ENCODE measurements around the gene MYL12B.
A peak's percentile ranks its signal among the peaks of the same experiment; 100 is the strongest.

MYL12B gene

DNA sequence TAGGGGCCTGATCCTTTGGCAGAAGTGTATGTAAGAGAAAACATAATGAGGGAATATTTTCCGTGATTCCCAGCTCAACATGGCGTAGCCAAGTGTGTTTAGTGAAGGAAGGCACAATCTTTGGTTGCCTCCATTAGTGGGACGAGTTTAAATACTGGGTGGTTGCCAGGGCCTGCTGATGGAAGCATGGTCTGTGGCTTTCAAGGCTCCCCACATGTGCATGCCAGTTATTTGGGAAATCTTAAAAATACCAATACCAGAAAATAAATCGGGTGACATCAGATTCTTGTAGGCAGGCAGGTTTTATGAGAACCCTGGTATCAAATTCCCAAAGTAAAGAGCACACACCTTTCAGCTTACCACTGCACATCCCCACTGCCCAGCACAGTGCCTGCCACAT, 7.2 kb upstream of the MYL12B start:
- no peak for DNase-seq (ENCODE audit: insufficient read length, low spot score)
- TF ChIP-seq, protein P1, sequence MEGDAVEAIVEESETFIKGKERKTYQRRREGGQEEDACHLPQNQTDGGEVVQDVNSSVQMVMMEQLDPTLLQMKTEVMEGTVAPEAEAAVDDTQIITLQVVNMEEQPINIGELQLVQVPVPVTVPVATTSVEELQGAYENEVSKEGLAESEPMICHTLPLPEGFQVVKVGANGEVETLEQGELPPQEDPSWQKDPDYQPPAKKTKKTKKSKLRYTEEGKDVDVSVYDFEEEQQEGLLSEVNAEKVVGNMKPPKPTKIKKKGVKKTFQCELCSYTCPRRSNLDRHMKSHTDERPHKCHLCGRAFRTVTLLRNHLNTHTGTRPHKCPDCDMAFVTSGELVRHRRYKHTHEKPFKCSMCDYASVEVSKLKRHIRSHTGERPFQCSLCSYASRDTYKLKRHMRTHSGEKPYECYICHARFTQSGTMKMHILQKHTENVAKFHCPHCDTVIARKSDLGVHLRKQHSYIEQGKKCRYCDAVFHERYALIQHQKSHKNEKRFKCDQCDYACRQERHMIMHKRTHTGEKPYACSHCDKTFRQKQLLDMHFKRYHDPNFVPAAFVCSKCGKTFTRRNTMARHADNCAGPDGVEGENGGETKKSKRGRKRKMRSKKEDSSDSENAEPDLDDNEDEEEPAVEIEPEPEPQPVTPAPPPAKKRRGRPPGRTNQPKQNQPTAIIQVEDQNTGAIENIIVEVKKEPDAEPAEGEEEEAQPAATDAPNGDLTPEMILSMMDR (IDR thresholded peaks at IDR 0.05; ENCODE audit: insufficient read depth, missing control alignments) = no peak
- FAIRE-seq = no peak

DNA sequence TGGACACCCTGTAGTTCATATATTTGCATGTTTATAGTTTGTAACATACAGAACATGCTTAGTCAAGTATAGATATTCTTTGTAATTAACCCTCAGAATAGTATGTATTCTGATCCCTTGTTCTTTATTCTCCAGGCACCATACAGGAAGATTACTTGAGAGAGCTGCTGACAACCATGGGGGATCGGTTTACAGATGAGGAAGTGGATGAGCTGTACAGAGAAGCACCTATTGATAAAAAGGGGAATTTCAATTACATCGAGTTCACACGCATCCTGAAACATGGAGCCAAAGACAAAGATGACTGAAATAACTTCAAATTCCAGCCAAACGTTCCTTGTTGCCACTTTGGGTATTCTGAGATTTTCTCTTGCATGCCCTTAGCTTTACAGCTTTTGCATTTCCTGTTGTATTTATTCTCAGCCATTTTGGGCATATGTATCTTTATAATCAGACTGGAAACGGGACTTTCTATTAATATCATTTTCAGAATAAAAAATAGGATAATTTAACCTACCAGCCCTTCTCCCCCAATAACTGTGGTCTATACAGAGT, 6.2 kb upstream of the MYL12B start:
- FAIRE-seq = no peak
- TF ChIP-seq, protein P1 (IDR thresholded peaks at IDR 0.05; ENCODE audit: insufficient read depth, missing control alignments) = no peak

DNA sequence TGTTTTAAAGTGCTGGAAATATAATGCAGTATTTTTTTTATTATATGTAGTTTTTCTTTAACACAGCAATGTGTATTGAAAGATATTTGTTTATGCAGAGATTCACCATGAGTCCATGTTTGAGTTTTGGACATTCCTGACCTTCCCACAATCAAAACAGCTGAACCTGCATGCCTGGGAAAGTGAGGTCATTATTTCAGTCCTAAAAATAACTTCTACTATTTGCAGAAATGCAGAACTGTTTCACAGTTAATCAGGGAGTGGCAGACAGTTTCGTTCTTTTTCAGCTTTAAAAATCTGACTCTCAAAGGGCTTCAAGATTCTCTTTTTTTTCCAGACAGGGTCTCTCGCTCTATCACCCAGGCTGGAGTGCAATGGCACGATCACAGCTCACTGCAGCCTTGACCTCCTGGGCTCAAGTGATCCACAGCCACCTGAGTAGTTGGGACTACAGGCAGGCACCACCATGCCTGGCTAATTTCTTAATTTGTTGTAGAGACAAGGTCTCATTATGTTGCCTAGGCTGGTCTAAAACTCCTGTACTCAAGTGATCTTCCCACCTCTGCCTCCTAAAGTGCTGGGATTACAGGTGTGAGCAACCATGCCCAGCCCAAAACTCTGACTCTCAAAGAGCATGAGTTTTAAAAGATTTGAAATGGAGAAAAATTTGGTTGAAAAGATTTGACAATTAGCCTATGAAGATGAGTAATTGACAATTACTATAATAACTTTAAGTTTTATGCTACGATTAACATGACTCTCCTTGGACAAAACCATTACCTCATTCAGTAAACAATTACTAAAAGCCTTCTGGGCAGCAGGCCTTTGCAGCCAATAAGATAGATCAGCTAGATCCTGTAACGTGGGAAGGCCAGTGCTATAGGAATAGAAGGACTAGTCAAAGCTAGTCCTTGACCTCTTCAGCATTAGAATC, 5.0 kb upstream of the MYL12B start:
- no peak for DNase-seq (ENCODE audit: insufficient read length, low spot score)
- TF ChIP-seq, protein P1 (IDR thresholded peaks at IDR 0.05; ENCODE audit: insufficient read depth, missing control alignments) = no peak
- no peak for FAIRE-seq

More for the DNA sequence above, 6.2 kb upstream of the MYL12B start:
- DNase-seq (ENCODE audit: insufficient read length, low spot score) = no peak

DNA sequence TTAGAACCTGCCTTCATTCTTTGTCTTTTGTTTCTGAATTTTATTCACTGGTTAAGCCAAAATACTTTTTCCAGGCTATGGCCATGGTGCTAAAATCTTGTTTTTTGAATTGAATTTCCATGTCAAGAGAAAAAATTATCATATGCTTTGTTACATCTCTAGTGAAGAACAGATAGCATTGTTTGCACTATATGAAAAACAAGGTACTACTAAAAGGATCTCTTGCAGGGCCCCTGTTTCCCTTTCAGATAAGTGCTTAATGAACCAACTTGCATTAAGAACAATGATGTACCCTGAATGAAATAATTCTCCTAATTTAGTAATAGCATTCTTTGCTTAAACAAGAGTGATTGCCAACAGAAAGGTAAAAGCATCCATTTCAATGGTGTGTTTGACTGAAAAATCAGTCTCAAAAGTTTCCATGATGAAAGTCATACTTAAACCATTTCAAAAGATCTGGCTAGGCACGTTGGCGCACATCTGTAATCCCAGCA, 4.3 kb upstream of the MYL12B start:
- TF ChIP-seq, protein P1 (IDR thresholded peaks at IDR 0.05; ENCODE audit: insufficient read depth, missing control alignments) = no peak
- FAIRE-seq (no peak), DNase-seq (ENCODE audit: insufficient read length, low spot score) (no peak)

DNA sequence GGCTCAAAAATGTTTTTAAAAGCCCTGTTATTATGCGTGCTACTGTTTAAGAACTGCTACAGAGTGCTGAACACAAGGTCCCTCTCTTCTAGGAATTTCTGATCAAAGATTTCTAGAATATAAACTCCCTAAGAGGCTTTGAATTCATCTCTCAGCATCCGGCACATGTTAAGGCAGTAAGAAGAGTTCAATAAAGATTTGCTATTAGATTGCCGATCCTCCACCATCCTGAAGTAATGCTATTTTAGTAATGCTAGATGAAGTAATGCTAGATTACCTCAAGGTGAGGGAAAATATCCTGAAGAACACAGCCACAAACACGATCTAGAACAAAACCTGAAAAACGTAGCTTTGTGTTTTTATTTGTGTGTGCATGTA, 949 bp upstream of the MYL12B start:
- FAIRE-seq (no peak), DNase-seq (ENCODE audit: insufficient read length, low spot score) (no peak)
- TF ChIP-seq, protein P1 (IDR thresholded peaks at IDR 0.05; ENCODE audit: insufficient read depth, missing control alignments) = no peak

DNA sequence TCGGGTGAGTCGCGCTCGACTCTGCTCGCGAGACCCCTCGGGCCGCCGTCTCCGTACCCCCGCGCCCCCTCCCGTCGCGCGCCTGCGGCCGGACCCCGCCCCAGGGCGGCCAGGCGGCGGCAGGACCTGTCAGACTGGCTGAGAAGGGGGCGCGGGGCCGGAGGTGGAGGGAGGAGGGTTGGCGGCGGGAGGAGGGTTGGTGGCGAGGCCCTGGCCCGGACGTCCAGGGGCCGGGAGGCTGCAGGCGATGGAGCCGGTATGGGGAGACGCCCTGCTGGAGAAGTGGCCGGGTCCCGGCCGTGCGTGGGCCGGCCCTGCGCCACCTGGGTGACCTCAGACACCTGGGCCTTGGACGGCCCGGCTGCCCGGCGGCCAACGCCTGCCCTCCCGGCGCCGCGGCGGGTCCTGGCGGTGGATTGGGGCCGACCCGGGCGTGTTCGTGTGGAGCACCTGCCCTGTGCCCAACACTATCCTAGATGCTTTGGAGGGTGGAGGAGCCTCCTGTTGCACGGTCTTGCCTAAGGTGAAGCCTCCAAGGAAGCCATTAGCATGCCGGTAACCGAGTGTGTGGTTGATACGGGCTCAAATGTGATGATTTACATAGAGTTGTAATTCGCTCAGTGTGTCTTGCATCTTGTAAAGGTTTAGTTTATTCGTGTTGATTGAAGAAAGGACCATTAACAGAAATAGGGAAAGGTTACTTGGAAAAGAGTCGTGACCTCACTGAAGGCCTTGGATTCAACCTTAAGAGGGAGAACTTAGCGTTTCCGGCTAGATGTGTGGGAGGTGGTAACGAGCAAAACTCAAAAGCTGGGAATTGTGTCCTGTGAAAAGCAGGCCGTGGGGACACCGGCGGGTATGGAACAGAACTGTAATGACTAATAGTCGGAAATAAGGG, 550 bp downstream of the MYL12B start:
- DNase-seq (ENCODE audit: insufficient read length, low spot score) = peak; percentile 32
- TF ChIP-seq, protein P1 (IDR thresholded peaks at IDR 0.05; ENCODE audit: insufficient read depth, missing control alignments) = no peak
- no peak for FAIRE-seq

Data from D721Med (cell line).